Type B pancreatic cell (in vitro differentiated cells): ENCODE results near the gene OR2T27. TPM values are rescaled to one million over a fixed set of nuclear protein-coding genes. Genes with fewer than 3 reads are reported as not detected.

Source experiments
- DNase-seq: peaks from one replicate; pipeline ENCODE4 v3.0.0; 2021; ENCODE audit warnings: mixed read lengths; ENCODE audit not compliant: unreplicated experiment; ENCODE audit errors: extremely low spot score
- H3K27ac Mint-ChIP-seq: 2 replicates; pipeline ENCODE4 v1.8.0; 2021; ENCODE audit warnings: mild to moderate bottlenecking, mixed read lengths
- H3K27me3 Mint-ChIP-seq: 2 replicates; pipeline ENCODE4 v1.8.0; 2021; ENCODE audit warnings: mixed read lengths
- H3K36me3 Mint-ChIP-seq: 2 replicates; pipeline ENCODE4 v1.8.0; 2021; ENCODE audit warnings: mixed read lengths
- H3K4me1 Mint-ChIP-seq: one replicate; pipeline ENCODE4 v1.8.0; 2021; ENCODE audit warnings: mixed read lengths; ENCODE audit not compliant: unreplicated experiment
- H3K4me3 Mint-ChIP-seq: 2 replicates; pipeline ENCODE4 v1.8.0; 2021; ENCODE audit warnings: mild to moderate bottlenecking, mixed read lengths
- H3K9me3 Mint-ChIP-seq: 2 replicates; pipeline ENCODE4 v1.8.0; 2021; ENCODE audit warnings: mixed read lengths
- CTCF ChIP-seq: fragments of 200-600 bp; sonication (generic); conservative IDR thresholded peaks from 2 replicates; pipeline ENCODE4 v1.5.0; 2021; ENCODE audit warnings: antibody characterized with exemption, mild to moderate bottlenecking
- total RNA-seq: library from RNA; stranded (reverse); gene quantifications from 2 replicates; pipeline ENCODE4 v1.2.1, GENCODE V29; 2021; ENCODE audit warnings: low replicate concordance

The OR2T27 gene
- total RNA-seq, 1 donor from 2014 or later: not detected

DNA sequence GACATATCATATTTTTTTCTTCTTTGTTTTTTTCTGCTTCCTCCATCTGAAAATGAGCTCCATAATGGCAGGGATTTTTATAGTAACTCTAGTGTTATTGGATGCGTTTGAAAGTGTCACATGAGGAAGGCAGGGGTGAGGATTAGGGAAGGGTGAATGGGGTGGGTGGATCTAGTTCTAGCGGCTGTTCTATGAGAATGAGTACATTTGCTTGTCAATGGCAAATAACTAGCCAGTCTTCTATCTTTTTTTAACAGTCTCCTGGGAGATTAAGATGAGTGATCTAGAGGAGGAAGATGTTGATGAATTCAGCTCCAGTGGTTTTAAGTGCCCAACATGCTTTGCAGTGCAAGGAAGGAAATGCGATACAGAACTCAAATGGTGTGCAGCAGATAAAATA is 41.4 kb upstream of the OR2T27 start:
- Mint-ChIP-seq H3K36me3 (no peaks in the 10 kb centered on the region), H3K4me1 (no peaks in the 10 kb centered on the region), H3K27ac (no peak overlapping the region), H3K27me3 (no peaks in the 10 kb centered on the region), H3K4me3 (no peak overlapping the region), H3K9me3 (peaks cover 13% of the 10 kb centered on the region)
- DNase-seq: no peak
- TF ChIP-seq CTCF: no peak

- Mint-ChIP-seq H3K36me3 (no peaks in the 10 kb centered on the region), H3K27ac (no peak overlapping the region)
- TF ChIP-seq CTCF: no peak
These were observed 40.9 kb upstream of the OR2T27 start for GRCh38 chr1:248696261-248696660.

GRCh38 chr1:248695451-248696132 is 40.3 kb upstream of the OR2T27 start:
- no peak overlapping the region for H3K4me3 Mint-ChIP-seq
- TF ChIP-seq CTCF: no peak
- no peak overlapping the region for H3K27ac Mint-ChIP-seq
- H3K27me3 Mint-ChIP-seq: no peaks in the 10 kb centered on the region
- no peaks in the 10 kb centered on the region for H3K36me3 Mint-ChIP-seq
- no peak for DNase-seq
- no peaks in the 10 kb centered on the region for H3K4me1 Mint-ChIP-seq
- H3K9me3 Mint-ChIP-seq: peaks cover 13% of the 10 kb centered on the region

More at GRCh38 chr1:248696261-248696660, 40.9 kb upstream of the OR2T27 start:
- Mint-ChIP-seq H3K4me1 (no peaks in the 10 kb centered on the region), H3K27me3 (no peaks in the 10 kb centered on the region), H3K9me3 (peaks cover 13% of the 10 kb centered on the region), H3K4me3 (no peak overlapping the region)
- no peak for DNase-seq

GRCh38 chr1:248691567-248692155 is 36.3 kb upstream of the OR2T27 start:
- Mint-ChIP-seq H3K27ac (no peak overlapping the region), H3K4me3 (no peak overlapping the region), H3K9me3 (peaks cover 22% of the 10 kb centered on the region), H3K27me3 (no peaks in the 10 kb centered on the region), H3K4me1 (no peaks in the 10 kb centered on the region), H3K36me3 (no peaks in the 10 kb centered on the region)
- DNase-seq: no peak
- TF ChIP-seq CTCF: no peak

DNA sequence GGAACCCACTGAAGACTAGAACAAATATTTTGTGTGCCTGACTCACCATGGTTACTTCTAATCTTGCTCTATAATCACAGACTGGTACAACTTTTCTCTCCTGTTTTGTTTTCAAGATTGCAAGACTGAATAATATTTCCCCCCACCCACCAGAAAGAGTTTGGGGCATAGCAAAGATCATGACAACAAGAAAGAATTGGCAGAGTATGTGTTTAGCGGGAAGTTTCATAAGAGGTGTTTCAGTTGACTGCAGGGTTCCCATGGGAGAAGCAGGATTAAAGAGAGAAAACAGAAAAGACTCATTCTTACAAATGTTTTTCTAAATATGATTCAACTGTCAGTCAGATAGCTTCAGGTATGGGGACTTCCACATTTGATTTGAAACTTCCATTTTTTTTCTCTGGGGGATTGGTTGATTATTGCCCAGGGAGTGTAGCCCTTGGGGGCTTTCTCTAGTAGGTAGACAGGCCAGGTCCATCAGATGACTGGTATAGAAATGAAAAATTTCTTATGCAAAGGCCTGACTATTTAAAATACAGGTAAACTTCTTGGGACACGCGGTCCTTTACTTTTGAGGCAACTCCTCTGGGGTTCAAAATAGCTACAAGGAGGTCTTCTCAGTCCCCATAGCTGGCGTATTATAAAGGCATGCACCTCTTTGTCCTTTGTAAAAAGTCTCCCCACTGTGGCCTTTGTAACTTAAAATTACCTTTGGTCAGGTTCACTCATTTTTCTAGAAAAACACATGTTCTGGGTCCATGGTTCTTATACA is 33.4 kb upstream of the OR2T27 start:
- Mint-ChIP-seq H3K9me3 (peaks cover 21% of the 10 kb centered on the region), H3K36me3 (no peaks in the 10 kb centered on the region), H3K27me3 (no peaks in the 10 kb centered on the region), H3K4me3 (no peak overlapping the region), H3K4me1 (no peaks in the 10 kb centered on the region), H3K27ac (no peak overlapping the region)
- no peak for DNase-seq
- no peak for TF ChIP-seq CTCF
